ENCODE data around the gene MARCHF3. TPM values are rescaled to one million over a fixed set of nuclear protein-coding genes. Genes with fewer than 3 reads are reported as not detected.

The MARCHF3 gene
- total RNA-seq, 1 experiment from 2014 or later, result 16.1 TPM

GRCh38 chr5:126919566-126919965, 110.8 kb downstream of the MARCHF3 start:
- intact Hi-C loops (cut with micrococcal nuclease; ENCODE audit: unreplicated experiment), result loop anchor here (5.0 kb wide), 2 partner anchors 83 to 108 kb away; no protein-coding TSS in a partner anchor
- Mint-ChIP-seq H3K27me3 (ENCODE audit: unreplicated experiment) (no peaks in the 10 kb centered on the region), H3K36me3 (ENCODE audit: insufficient read depth, unreplicated experiment) (peaks cover 10% of the 10 kb centered on the region), H3K4me3 (ENCODE audit: low read depth, unreplicated experiment) (no peak overlapping the region), H3K4me1 (ENCODE audit: low read depth, unreplicated experiment) (peaks cover 33% of the 10 kb centered on the region), H3K9me3 (ENCODE audit: low read depth, unreplicated experiment) (no peaks in the 10 kb centered on the region), H3K27ac (ENCODE audit: unreplicated experiment) (no peak overlapping the region)
- CTCF ChIA-PET, result no interaction called here
- BruUV-seq (replicated peaks), result no TSS peak
- TF ChIP-seq, protein P1, sequence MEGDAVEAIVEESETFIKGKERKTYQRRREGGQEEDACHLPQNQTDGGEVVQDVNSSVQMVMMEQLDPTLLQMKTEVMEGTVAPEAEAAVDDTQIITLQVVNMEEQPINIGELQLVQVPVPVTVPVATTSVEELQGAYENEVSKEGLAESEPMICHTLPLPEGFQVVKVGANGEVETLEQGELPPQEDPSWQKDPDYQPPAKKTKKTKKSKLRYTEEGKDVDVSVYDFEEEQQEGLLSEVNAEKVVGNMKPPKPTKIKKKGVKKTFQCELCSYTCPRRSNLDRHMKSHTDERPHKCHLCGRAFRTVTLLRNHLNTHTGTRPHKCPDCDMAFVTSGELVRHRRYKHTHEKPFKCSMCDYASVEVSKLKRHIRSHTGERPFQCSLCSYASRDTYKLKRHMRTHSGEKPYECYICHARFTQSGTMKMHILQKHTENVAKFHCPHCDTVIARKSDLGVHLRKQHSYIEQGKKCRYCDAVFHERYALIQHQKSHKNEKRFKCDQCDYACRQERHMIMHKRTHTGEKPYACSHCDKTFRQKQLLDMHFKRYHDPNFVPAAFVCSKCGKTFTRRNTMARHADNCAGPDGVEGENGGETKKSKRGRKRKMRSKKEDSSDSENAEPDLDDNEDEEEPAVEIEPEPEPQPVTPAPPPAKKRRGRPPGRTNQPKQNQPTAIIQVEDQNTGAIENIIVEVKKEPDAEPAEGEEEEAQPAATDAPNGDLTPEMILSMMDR (IDR thresholded peaks at IDR 0.05; ENCODE audit: unreplicated experiment), result no peak
- DNase-seq, result no peak

- Mint-ChIP-seq H3K9me3 (ENCODE audit: low read depth, unreplicated experiment) (no peaks in the 10 kb centered on the region), H3K4me3 (ENCODE audit: low read depth, unreplicated experiment) (no peak overlapping the region), H3K27ac (ENCODE audit: unreplicated experiment) (peak overlapping the region; percentile 63), H3K27me3 (ENCODE audit: unreplicated experiment) (no peaks in the 10 kb centered on the region), H3K36me3 (ENCODE audit: insufficient read depth, unreplicated experiment) (peaks cover 10% of the 10 kb centered on the region), H3K4me1 (ENCODE audit: low read depth, unreplicated experiment) (peaks cover 33% of the 10 kb centered on the region)
- intact Hi-C loops (cut with micrococcal nuclease; ENCODE audit: unreplicated experiment), result loop anchor here (5.0 kb wide), 2 partner anchors 84 to 109 kb away; no protein-coding TSS in a partner anchor
- BruUV-seq (replicated peaks), result no TSS peak
- TF ChIP-seq, protein P1 (IDR thresholded peaks at IDR 0.05; ENCODE audit: unreplicated experiment), result no peak
- CTCF ChIA-PET, result interaction anchor here (0.5 to 0.8 kb wide), 2 partner anchors 27 to 110 kb away, joined by 3 to 5 read pairs; no protein-coding TSS in a partner anchor
- no peak for DNase-seq
Measured at GRCh38 chr5:126918615-126918957, 111.8 kb downstream of the MARCHF3 start.

- Mint-ChIP-seq H3K4me3 (ENCODE audit: low read depth, unreplicated experiment) (peak overlapping the region; percentile 50), H3K36me3 (ENCODE audit: insufficient read depth, unreplicated experiment) (peaks cover 10% of the 10 kb centered on the region), H3K27me3 (ENCODE audit: unreplicated experiment) (no peaks in the 10 kb centered on the region), H3K27ac (ENCODE audit: unreplicated experiment) (peak overlapping the region; percentile 63), H3K9me3 (ENCODE audit: low read depth, unreplicated experiment) (no peaks in the 10 kb centered on the region), H3K4me1 (ENCODE audit: low read depth, unreplicated experiment) (peaks cover 33% of the 10 kb centered on the region)
- CTCF ChIA-PET, result interaction anchor here (0.5 to 0.8 kb wide), 3 partner anchors 28 to 111 kb away, joined by 3 to 6 read pairs (median 5); no protein-coding TSS in a partner anchor
- no TSS peak for BruUV-seq (replicated peaks)
- peak; percentile 67 for DNase-seq
- TF ChIP-seq, protein P1 (IDR thresholded peaks at IDR 0.05; ENCODE audit: unreplicated experiment), result no peak
- intact Hi-C loops (cut with micrococcal nuclease; ENCODE audit: unreplicated experiment), result loop anchor here (5.0 kb wide), 2 partner anchors 84 to 109 kb away; no protein-coding TSS in a partner anchor
Measured at GRCh38 chr5:126917918-126918614, 112.3 kb downstream of the MARCHF3 start.

- TF ChIP-seq, protein P1 (IDR thresholded peaks at IDR 0.05; ENCODE audit: unreplicated experiment), result no peak
- intact Hi-C loops (cut with micrococcal nuclease; ENCODE audit: unreplicated experiment), result loop anchor here (5.0 kb wide), 2 partner anchors 87 to 112 kb away; no protein-coding TSS in a partner anchor
- no peak overlapping the region for H3K27ac Mint-ChIP-seq (ENCODE audit: unreplicated experiment)
- H3K4me3 Mint-ChIP-seq (ENCODE audit: low read depth, unreplicated experiment), result no peak overlapping the region
- CTCF ChIA-PET, result interaction anchor here (0.5 kb wide), 1 partner anchor 336 kb away, joined by 3 read pairs; no protein-coding TSS in a partner anchor
- peaks cover 3% of the 10 kb centered on the region for H3K9me3 Mint-ChIP-seq (ENCODE audit: low read depth, unreplicated experiment)
- DNase-seq, result no peak
- H3K27me3 Mint-ChIP-seq (ENCODE audit: unreplicated experiment), result no peaks in the 10 kb centered on the region
- peaks cover 33% of the 10 kb centered on the region for H3K4me1 Mint-ChIP-seq (ENCODE audit: low read depth, unreplicated experiment)
- no TSS peak for BruUV-seq (replicated peaks)
- H3K36me3 Mint-ChIP-seq (ENCODE audit: insufficient read depth, unreplicated experiment), result peaks cover 10% of the 10 kb centered on the region
Measured at GRCh38 chr5:126915496-126915895, 114.9 kb downstream of the MARCHF3 start.

Data from Calu3 (cell line).